NT2/D1 (cell line): ENCODE data around the gene SBK3.
A peak's percentile ranks its signal among the peaks of the same experiment; 100 is the strongest.
"Not testable (repeated sequence)": the region's sequence is repeated elsewhere in the genome, so short reads cannot be mapped to it uniquely, and the experiment has no call there.

Experiments used
- DNase-seq: peaks from one replicate; pipeline ENCODE4 v3.0.0-alpha.2; 2011; ENCODE audit warnings: low read depth, low spot score
- H3K27me3 ChIP-seq: 2 replicates; pipeline ENCODE4 v1.6.0; 2011; ENCODE audit warnings: mild to moderate bottlenecking; ENCODE audit not compliant: insufficient read length, insufficient read depth
- H3K36me3 ChIP-seq: 2 replicates; pipeline ENCODE4 v1.6.1; 2011; ENCODE audit warnings: mild to moderate bottlenecking, low read length, mixed read lengths; ENCODE audit not compliant: insufficient read depth, insufficient read length
- H3K4me1 ChIP-seq: 2 replicates; pipeline ENCODE4 v1.5.1; 2011; ENCODE audit not compliant: insufficient read depth, insufficient read length
- H3K4me3 ChIP-seq: 2 replicates; pipeline ENCODE4 v1.5.1; 2011; ENCODE audit warnings: low read depth; ENCODE audit not compliant: insufficient read length
- H3K9ac ChIP-seq: 2 replicates; pipeline ENCODE4 v1.6.0; 2011; ENCODE audit warnings: low read depth; ENCODE audit not compliant: insufficient read length
- H3K9me3 ChIP-seq: 2 replicates; pipeline ENCODE4 v1.5.1; 2011; ENCODE audit warnings: mild to moderate bottlenecking, low read length; ENCODE audit not compliant: insufficient read depth
- SUZ12 ChIP-seq: IDR thresholded peaks from 2 replicates; pipeline ENCODE4 v1.6.1; 2011; ENCODE audit not compliant: insufficient read length, insufficient read depth; ENCODE audit errors: extremely low read depth
- YY1 ChIP-seq: IDR thresholded peaks from 2 replicates; pipeline ENCODE4 v1.6.1; 2011; ENCODE audit not compliant: insufficient read length, insufficient read depth
- ZNF274 ChIP-seq: IDR thresholded peaks from 2 replicates; pipeline ENCODE4 v1.6.1; 2011; ENCODE audit warnings: mild to moderate bottlenecking, low read depth, low read length

Gene SBK3

DNA sequence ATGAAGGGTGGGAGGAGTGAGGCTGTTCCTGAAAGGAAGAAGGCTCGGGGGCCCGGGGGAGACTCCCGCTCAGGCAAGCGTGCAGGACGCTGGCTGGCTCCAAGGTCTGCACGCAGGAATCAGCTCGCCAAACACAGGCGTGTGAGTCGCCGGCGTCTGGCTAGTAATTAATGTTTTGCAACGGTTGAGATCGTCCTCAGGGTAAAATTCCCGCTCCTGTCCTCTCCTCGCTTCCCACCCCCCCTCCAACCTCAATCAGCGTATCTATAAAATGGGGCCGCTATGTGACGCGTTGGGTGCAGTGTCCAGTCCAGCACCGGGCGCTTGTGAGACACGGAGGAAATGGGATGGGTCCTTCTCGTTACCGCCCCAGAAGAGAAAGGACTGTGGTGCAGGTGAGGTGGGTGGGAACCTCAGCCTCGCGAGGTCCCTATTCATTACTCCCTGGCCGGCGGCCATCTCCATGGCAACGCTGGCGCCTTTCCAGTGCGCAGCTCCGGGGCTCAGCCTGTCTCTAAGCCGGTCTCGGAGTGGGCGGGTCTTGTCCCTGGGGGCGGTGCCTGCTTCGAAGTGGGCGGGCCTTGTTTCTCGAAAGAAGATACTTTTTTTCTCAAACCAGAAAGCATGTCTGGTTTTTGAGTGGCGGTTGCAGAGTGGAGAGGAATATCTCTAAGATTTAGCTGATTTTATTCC is 41.8 kb upstream of the SBK3 start:
- H3K9me3 ChIP-seq = no peaks in the 10 kb centered on the region
- peaks cover 4% of the 10 kb centered on the region for H3K4me1 ChIP-seq
- TF ChIP-seq YY1 = no peak
- no peak for TF ChIP-seq SUZ12
- no peak for TF ChIP-seq ZNF274
- peak overlapping the region; percentile 80 for H3K9ac ChIP-seq
- H3K36me3 ChIP-seq = peaks cover 3% of the 10 kb centered on the region
- no peaks in the 10 kb centered on the region for H3K27me3 ChIP-seq
- peak; percentile 89 for DNase-seq
- peak overlapping the region; percentile 21 for H3K4me3 ChIP-seq

DNA sequence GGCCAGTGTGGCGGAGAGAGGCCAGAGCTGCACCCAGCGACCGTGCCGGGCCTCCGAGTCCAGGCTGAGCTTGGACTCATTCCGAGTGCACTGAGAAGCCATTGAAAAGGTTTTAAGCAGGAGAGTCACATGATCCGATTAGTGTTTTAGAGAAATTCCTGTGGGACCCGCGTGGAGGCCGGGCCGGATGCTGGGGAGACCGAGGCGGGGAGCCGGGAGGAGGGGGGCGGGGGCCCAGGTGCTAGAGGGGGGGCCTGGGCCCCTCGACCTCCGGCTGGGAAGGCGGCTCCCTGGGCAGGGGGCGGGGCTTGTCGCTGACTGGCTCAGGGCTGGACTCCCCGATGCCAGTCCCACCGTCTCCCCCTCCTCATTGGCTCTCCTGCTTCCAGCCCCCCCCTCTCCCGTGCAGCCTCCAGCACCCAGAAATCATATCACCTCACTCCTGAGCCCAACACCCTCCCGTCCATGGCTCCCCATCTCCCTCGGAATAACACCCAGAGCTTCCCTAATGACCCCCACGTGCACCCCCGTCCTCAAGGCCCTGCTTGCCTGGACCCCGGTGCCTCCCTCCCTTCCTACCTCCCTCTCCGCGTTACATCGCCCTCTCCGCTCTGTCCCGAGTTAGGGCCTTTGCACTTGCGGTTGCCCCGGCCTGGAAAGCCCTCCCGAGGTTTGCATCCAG is 40.5 kb upstream of the SBK3 start:
- DNase-seq = no peak
- H3K36me3 ChIP-seq = no peaks in the 10 kb centered on the region
- TF ChIP-seq YY1 = no peak
- no peak for TF ChIP-seq ZNF274
- TF ChIP-seq SUZ12 = no peak
- peak overlapping the region; percentile 76 for H3K9ac ChIP-seq
- H3K4me3 ChIP-seq = peak overlapping the region; percentile 49
- no peaks in the 10 kb centered on the region for H3K27me3 ChIP-seq
- peaks cover 4% of the 10 kb centered on the region for H3K4me1 ChIP-seq
- no peaks in the 10 kb centered on the region for H3K9me3 ChIP-seq

DNA sequence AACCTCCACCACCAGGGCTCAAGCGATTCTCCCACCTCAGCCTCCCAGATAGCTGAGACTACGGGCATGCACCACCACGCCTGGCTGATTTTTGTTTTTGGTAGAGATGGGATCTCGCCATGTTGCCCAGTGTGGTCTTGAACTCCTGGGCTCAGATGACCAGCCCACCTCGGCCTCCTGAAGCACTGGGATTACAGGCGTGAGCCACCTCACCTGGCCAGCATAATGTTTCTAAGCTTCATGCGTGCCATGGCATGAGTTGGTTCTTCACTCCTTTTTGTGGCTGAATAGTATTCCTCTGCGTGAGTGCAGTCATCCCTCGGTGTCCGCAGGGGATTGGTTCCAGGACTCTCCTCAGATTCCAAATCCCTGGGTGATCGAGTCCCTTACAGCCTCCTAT is 39.5 kb upstream of the SBK3 start:
- no peak overlapping the region for H3K9ac ChIP-seq

DNA sequence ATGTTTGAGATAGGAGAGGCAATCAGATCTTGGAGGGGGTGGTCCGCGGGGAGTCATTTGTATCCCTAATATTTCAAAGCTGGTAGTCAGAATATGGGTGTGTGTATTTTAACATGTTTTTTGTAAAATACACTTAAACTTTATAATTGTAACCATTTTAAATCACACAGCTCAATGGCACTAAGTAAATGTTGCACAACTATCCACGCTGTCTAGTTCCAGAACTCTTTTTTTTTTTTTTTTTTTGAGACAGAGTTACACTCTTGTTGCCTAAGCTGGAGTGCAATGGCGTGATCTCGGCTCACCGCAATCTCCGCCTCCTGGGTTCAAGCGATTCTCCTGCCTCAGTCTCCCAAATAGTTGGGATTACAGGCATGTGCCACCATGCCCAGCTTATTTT is 38.6 kb upstream of the SBK3 start:
- H3K4me3 ChIP-seq, H3K36me3 ChIP-seq, DNase-seq, H3K27me3 ChIP-seq, H3K9ac ChIP-seq, H3K4me1 ChIP-seq, H3K9me3 ChIP-seq: not testable (repeated sequence)

More for the DNA sequence above, 39.5 kb upstream of the SBK3 start:
- no peaks in the 10 kb centered on the region for H3K9me3 ChIP-seq
- no peak for DNase-seq
- TF ChIP-seq YY1 = no peak
- TF ChIP-seq ZNF274 = no peak
- no peak for TF ChIP-seq SUZ12
- H3K27me3 ChIP-seq = no peaks in the 10 kb centered on the region
- no peak overlapping the region for H3K4me3 ChIP-seq
- no peaks in the 10 kb centered on the region for H3K36me3 ChIP-seq
- peaks cover under 1% of the 10 kb centered on the region for H3K4me1 ChIP-seq

DNA sequence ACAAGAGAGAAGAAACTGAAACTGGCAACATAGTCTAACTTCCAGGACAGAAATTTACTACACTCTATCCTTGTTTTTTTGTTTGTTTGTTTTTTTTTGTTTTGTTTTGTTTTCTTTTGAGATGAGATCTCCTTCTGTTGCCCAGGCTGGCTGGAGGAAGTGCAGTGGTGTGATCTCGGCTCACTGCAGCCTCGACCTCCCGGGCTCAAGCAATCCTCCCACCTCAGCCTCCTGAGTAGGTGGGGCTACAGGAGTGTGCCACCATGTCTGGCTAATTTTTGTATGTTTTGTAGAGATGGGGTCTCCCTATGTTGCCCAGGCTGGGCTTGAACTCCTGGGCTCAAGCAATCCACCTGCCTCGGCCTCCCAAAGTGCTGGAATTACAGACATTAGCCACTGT is 36.9 kb upstream of the SBK3 start:
- peaks cover 16% of the 10 kb centered on the region for H3K36me3 ChIP-seq
- not testable (repeated sequence) for DNase-seq, H3K9ac ChIP-seq, H3K4me3 ChIP-seq, H3K4me1 ChIP-seq, H3K27me3 ChIP-seq, H3K9me3 ChIP-seq

DNA sequence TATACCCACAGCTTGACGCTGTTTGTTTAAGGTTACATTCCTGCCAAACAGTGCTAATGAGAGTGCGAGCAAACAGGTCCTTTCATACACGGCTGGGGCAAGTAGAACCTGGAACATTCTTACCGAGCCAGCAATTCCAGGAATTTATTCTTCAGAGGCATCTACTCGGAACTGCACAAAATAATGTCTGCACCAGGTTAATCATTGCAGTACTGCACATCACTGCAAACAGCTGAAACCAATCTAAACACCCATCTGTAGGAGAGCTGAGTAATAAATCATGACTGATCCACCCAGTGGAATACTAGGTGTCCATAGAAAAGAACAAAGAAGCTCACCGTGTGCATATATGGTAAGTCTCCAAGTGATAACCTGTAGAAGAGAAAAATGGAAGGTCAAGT is 36.5 kb upstream of the SBK3 start:
- Histone ChIP-seq H3K4me3 (no peak overlapping the region), H3K9me3 (no peaks in the 10 kb centered on the region), H3K36me3 (peaks cover 20% of the 10 kb centered on the region), H3K4me1 (no peaks in the 10 kb centered on the region), H3K27me3 (no peaks in the 10 kb centered on the region), H3K9ac (no peak overlapping the region)
- no peak for DNase-seq
- TF ChIP-seq ZNF274 = no peak
- no peak for TF ChIP-seq YY1
- TF ChIP-seq SUZ12 = no peak

DNA sequence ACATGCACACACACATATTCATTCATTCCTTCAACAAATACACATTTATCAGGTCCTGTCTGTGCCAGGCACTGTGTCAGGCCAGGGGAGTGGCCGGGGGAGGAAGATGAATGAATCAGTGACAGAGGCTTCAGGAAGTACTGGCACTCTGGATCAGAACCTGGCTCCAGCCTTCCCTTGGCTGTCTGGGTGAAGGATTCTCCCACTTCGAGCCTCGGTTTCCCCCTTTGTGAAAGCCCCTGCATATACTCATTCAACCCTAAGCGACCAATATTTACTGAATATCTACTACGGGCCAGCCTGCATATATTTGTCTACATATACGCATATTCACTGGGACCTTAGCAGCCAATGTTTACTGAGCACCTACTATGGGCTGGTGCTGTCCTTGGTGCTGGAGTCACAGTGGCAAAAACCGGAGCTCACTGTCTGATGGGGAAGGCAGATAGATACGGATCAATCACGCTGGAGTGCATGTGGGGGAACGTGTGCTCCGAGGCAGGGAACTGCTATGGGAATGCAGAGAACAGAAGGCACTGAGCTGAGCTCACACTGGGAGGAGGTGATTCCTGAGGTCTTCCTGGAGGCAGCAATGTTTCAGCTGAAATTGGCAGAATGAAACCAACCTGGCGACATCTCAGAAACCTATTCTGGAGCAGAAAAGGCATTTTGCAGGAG is 35.9 kb upstream of the SBK3 start:
- peaks cover 24% of the 10 kb centered on the region for H3K36me3 ChIP-seq
- H3K4me1 ChIP-seq = no peaks in the 10 kb centered on the region
- H3K27me3 ChIP-seq = no peaks in the 10 kb centered on the region
- H3K4me3 ChIP-seq = peak overlapping the region; percentile 31
- TF ChIP-seq SUZ12 (no peak), ZNF274 (no peak), YY1 (no peak)
- no peak overlapping the region for H3K9ac ChIP-seq
- DNase-seq = no peak
- H3K9me3 ChIP-seq = no peaks in the 10 kb centered on the region
